GM12878 (cell line): Measurements from ENCODE around the gene TNFAIP2. TPM values are rescaled to one million over a fixed set of nuclear protein-coding genes. Genes with fewer than 3 reads are reported as not detected.

Source experiments
- ATAC-seq: fragments of 200-7000 bp; cut with Tn5 transposase; 3 replicates; pipeline ENCODE4 v1.9.1; 2020; ENCODE audit warnings: mild to moderate bottlenecking, moderate library complexity
- BruUV-seq: library from RNA; stranded (reverse); fragments of 400-500 nt; replicated peaks from 2 replicates; lab custom pipeline; 2021; lab: Mats Ljungman, UMichigan
- CTCF ChIA-PET: fragments of 300-600 bp; sonication (Branson Sonifier 250); formaldehyde crosslinking; extraction: SDS; loops from one replicate; lab custom pipeline; 2021; ENCODE audit warnings: inconsistent platforms; lab: Yijun Ruan, JAX
- POLR2A ChIA-PET: fragments of 350-600 bp; formaldehyde crosslinking; extraction: SDS; loops from one replicate; lab custom pipeline; 2021; ENCODE audit warnings: inconsistent platforms; lab: Charles Lee
- RAD21 ChIA-PET: fragments of 300-600 bp; sonication (Branson Sonifier 250); formaldehyde crosslinking; loops from one replicate; lab custom pipeline; 2023; ENCODE audit warnings: antibody characterized with exemption; ENCODE audit not compliant: unreplicated experiment; lab: Charles Lee
- SMC1A ChIA-PET: fragments of 300-600 bp; sonication (Branson Sonifier 250); formaldehyde crosslinking; loops from one replicate; lab custom pipeline; 2023; ENCODE audit not compliant: unreplicated experiment, uncharacterized antibody; lab: Charles Lee
- DNase-seq: peaks from one replicate; pipeline ENCODE4 v3.0.0-alpha.2; 2011; ENCODE audit warnings: low read depth, low spot score
- FAIRE-seq: peaks from 3 replicates; lab custom pipeline; 2011; peaks lifted over from hg19 to GRCh38; lab: Jason Lieb, UNC
- H2AFZ ChIP-seq: 2 replicates; pipeline ENCODE4 v1.6.0; 2011; ENCODE audit warnings: low read depth, low read length, control low read depth; ENCODE audit not compliant: control insufficient read depth
- H3K27ac ChIP-seq: 2 replicates; pipeline ENCODE4 v1.5.1; 2011; ENCODE audit warnings: control low read depth; ENCODE audit not compliant: control insufficient read depth, insufficient read depth
- H3K27me3 ChIP-seq, 2 experiments: replicated peaks in 1 of 2; 2 replicates each; pipeline versions ENCODE4 v1.6.0 to v1.6.1; 2011; ENCODE audit warnings: low read length in 1 of 2; ENCODE audit not compliant: control insufficient read depth in 2 of 2, insufficient read depth in 2 of 2
- H3K36me3 ChIP-seq, 2 experiments: 2 replicates each; pipeline ENCODE4 v1.5.1; 2011; ENCODE audit warnings: low read length in 1 of 2; ENCODE audit not compliant: control insufficient read depth in 2 of 2, insufficient read depth in 2 of 2
- H3K4me1 ChIP-seq: 2 replicates; pipeline ENCODE4 v1.6.1; 2011; ENCODE audit warnings: mild to moderate bottlenecking, low read length, moderate library complexity, mixed read lengths; ENCODE audit not compliant: control insufficient read depth, insufficient read depth
- H3K4me2 ChIP-seq: 2 replicates; pipeline ENCODE4 v1.6.0; 2011; ENCODE audit warnings: control low read depth; ENCODE audit not compliant: control insufficient read depth, insufficient read depth
- H3K4me3 ChIP-seq: fragments of 200-600 bp; sonication (generic); 2 replicates; pipeline ENCODE4 v1.5.1; 2016
- H3K79me2 ChIP-seq: 2 replicates; pipeline ENCODE4 v1.6.0; 2011; ENCODE audit warnings: low read length; ENCODE audit not compliant: control insufficient read depth, insufficient read depth
- H3K9ac ChIP-seq: 2 replicates; pipeline ENCODE4 v1.8.0; 2011; ENCODE audit warnings: low read length, control low read depth, mixed read lengths; ENCODE audit not compliant: control insufficient read depth, insufficient read depth
- H3K9me3 ChIP-seq: replicated peaks from 3 replicates; pipeline ENCODE4 v1.5.1; 2011; ENCODE audit warnings: mild to moderate bottlenecking, low read length; ENCODE audit not compliant: control insufficient read depth, insufficient read depth
- H4K20me1 ChIP-seq: 2 replicates; pipeline ENCODE4 v1.6.0; 2011; ENCODE audit not compliant: control insufficient read depth, insufficient read depth
- CUX1 ChIP-seq: IDR thresholded peaks from 2 replicates; pipeline ENCODE4 v1.6.1; 2012; ENCODE audit warnings: improper control_type of control experiment, low read depth, low read length; ENCODE audit not compliant: insufficient replicate concordance
- GATAD2B ChIP-seq: fragments of 450-650 bp; conservative IDR thresholded peaks from 2 replicates; pipeline ENCODE4 v1.6.1; 2017; ENCODE audit warnings: low read depth, mild to moderate bottlenecking, moderate library complexity
- KDM1A ChIP-seq: fragments of 200-600 bp; sonication (generic); IDR thresholded peaks from 2 replicates; pipeline ENCODE4 v1.6.1; 2016; ENCODE audit warnings: borderline replicate concordance
- PML ChIP-seq: IDR thresholded peaks from 2 replicates; pipeline ENCODE4 v1.6.1; 2012; ENCODE audit warnings: low read length, inconsistent platforms
- SP1 ChIP-seq: IDR thresholded peaks from one replicate; pipeline ENCODE4 v1.6.1; 2011; ENCODE audit warnings: low read depth, low read length
- SUPT20H ChIP-seq: IDR thresholded peaks from 2 replicates; pipeline ENCODE4 v1.6.1; 2011; ENCODE audit warnings: low read depth, mild to moderate bottlenecking, low read length, moderate library complexity, borderline replicate concordance; ENCODE audit not compliant: control insufficient read depth
- WGBS: methylation state at CpG from one replicate; pipeline ENCODE4 v1.1.6; 2016; ENCODE audit warnings: low lambda C conversion rate; ENCODE audit not compliant: insufficient replicate concordance, insufficient coverage; ENCODE audit errors: missing lambda C conversion rate; 5-methylcytosine and 5-hydroxymethylcytosine counted together
- in situ Hi-C: fragments of 300-500 bp; cut with MboI; formaldehyde crosslinking; loops from 9 replicates; pipeline ENCODE4 v1.14.3; 2018; ENCODE audit warnings: mixed read lengths
- intact Hi-C: fragments of 100-400 bp; cut with micrococcal nuclease; formaldehyde crosslinking; loops from one replicate; pipeline ENCODE4 v1.14.2; 2022; ENCODE audit not compliant: unreplicated experiment
- polyA plus RNA-seq, 11 experiments: library from polyadenylated mRNA; depleted of rRNA in 4 of 11; unstranded in 6 of 11; stranded (reverse) in 5 of 11; fragments of >200 nt; fragmentation: Nextera tagmentation in 4 of 11; fragmentation: Illumina TruSeq in 1 of 11; extraction: Ambion mirVana in 4 of 11; extraction: Trizol in 1 of 11; gene quantifications; 1 replicate in 1 of 11; 2 replicates in 10 of 11; pipeline versions ENCODE4 v1.2.1 to v1.2.3, GENCODE V29; 2011 to 2016; ENCODE audit warnings: inconsistent platforms in 2 of 11, missing spikeins in 2 of 11, low read depth in 1 of 11
- total RNA-seq, 4 experiments: library from RNA; depleted of rRNA in 3 of 4; stranded (reverse); fragments of >200 nt in 3 of 4; fragmentation: Illumina TruSeq in 1 of 4; extraction: Trizol in 1 of 4; gene quantifications; 2 replicates each; pipeline versions ENCODE4 v1.2.1 to v1.2.3, GENCODE V29; 2013 to 2021
- TF ChIP-seq, protein P1 (sequence below): fragments of 450-650 bp; formaldehyde crosslinking; IDR thresholded peaks from 2 replicates; pipeline ENCODE4 v1.4.0; 2022; ENCODE audit warnings: mild to moderate bottlenecking, moderate library complexity

Gene TNFAIP2
- total and polyA plus RNA-seq, 10 of the 15 experiments (the other 5 are each of a cell fraction or from before 2014, with no cell fraction given): 7.1 to 150 (median 74.5) TPM

DNA sequence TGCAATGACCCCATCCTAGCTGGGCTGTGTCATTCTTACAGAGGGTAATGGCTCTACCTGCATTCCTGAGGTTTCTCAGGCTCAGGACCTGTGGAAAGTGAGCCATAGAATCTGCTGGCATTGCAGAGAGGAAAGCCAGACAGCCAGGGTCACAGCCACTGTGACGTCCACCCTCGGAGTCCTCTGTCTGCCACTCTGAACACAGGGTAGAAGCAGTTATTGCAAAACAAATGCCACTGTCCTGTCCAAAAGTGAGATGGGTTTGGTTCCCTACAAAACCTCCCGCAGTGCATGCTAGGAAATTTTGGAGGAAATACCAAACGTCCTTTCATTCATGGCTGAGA lies 37.8 kb downstream of the TNFAIP2 start:
- Histone ChIP-seq H3K9me3 (no peaks in the 10 kb centered on the region; the same call in 2 of the 3 replicates), H4K20me1 (no peaks in the 10 kb centered on the region), H3K4me1 (no peaks in the 10 kb centered on the region), H3K9ac (no peak overlapping the region), H3K36me3 (no peaks in the 10 kb centered on the region), H3K4me2 (no peak overlapping the region), H3K27ac (no peak overlapping the region), H3K27me3 (peaks cover 0 to 3% of the 10 kb centered on the region in 2 experiments; a peak in 3 of 4 replicates), H3K79me2 (no peaks in the 10 kb centered on the region), H3K4me3 (no peak overlapping the region), H2AFZ (no peak overlapping the region)
- SMC1A ChIA-PET: no interaction called here
- no TSS peak for BruUV-seq
- RAD21 ChIA-PET: no interaction called here
- ATAC-seq (no peak), FAIRE-seq (no peak), DNase-seq (no peak)
- TF ChIP-seq PML: no peak
- TF ChIP-seq SUPT20H: no peak
- no peak for TF ChIP-seq SP1
- in situ Hi-C loops (no loop called here), intact Hi-C loops (no loop called here)
- CTCF ChIA-PET: interaction anchor here (1.3 kb wide), 1 partner anchor 56 kb away, joined by 5 read pairs; no protein-coding TSS in a partner anchor
- POLR2A ChIA-PET: interaction anchor here (0.8 kb wide), 1 partner anchor 20 kb away, joined by 4 read pairs; no protein-coding TSS in a partner anchor
- WGBS: 56% methylated on average over 4 of the region's 4 CpGs

DNA sequence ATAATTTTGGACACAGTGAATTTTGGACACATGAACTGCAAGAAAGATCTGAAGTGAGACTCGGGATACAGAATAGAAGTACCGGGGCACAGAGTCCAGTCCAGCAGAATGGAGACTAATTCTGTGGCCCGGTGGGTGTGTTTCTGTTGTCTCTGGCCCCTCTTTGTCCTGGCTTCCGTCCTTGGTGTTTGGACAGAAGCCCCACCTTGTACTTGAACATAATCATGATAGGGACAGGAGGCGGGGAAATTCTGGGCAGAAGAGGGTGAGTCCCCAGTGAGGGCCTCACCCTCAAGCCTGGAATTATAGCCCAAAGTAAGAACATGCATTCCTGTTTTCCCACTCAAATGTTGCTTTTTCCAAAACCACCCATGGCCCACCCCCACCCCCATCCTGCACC lies 39.9 kb downstream of the TNFAIP2 start:
- Histone ChIP-seq H3K36me3 (no peaks in the 10 kb centered on the region), H3K79me2 (no peaks in the 10 kb centered on the region), H3K4me2 (no peak overlapping the region), H2AFZ (no peak overlapping the region), H3K4me1 (no peaks in the 10 kb centered on the region), H3K9me3 (no peaks in the 10 kb centered on the region; the same call in 2 of the 3 replicates), H3K9ac (no peak overlapping the region), H3K27me3 (peaks cover 0 to 3% of the 10 kb centered on the region in 2 experiments; a peak in 2 of 4 replicates), H4K20me1 (no peaks in the 10 kb centered on the region), H3K27ac (no peak overlapping the region), H3K4me3 (no peak overlapping the region)
- ChIA-PET RAD21 (interaction anchor here (1.0 kb wide), 1 partner anchor 59 kb away, joined by 3 read pairs; no protein-coding TSS in a partner anchor), SMC1A (interaction anchor here (0.7 kb wide), 2 partner anchors 21 to 75 kb away, joined by 3 read pairs; no protein-coding TSS in a partner anchor), POLR2A (no interaction called here), CTCF (interaction anchor here (0.6 to 1.5 kb wide), 4 partner anchors 18 to 408 kb away, joined by 3 to 5 read pairs (median 4); no protein-coding TSS in a partner anchor)
- 14% methylated on average over 5 of the region's 5 CpGs for WGBS
- intact Hi-C loops: no loop called here
- FAIRE-seq (no peak), ATAC-seq (no peak), DNase-seq (no peak)
- in situ Hi-C loops: no loop called here
- BruUV-seq: no TSS peak
- no peak for TF ChIP-seq CUX1
- TF ChIP-seq GATAD2B: no peak
- TF ChIP-seq KDM1A: no peak
- TF ChIP-seq, protein P1, sequence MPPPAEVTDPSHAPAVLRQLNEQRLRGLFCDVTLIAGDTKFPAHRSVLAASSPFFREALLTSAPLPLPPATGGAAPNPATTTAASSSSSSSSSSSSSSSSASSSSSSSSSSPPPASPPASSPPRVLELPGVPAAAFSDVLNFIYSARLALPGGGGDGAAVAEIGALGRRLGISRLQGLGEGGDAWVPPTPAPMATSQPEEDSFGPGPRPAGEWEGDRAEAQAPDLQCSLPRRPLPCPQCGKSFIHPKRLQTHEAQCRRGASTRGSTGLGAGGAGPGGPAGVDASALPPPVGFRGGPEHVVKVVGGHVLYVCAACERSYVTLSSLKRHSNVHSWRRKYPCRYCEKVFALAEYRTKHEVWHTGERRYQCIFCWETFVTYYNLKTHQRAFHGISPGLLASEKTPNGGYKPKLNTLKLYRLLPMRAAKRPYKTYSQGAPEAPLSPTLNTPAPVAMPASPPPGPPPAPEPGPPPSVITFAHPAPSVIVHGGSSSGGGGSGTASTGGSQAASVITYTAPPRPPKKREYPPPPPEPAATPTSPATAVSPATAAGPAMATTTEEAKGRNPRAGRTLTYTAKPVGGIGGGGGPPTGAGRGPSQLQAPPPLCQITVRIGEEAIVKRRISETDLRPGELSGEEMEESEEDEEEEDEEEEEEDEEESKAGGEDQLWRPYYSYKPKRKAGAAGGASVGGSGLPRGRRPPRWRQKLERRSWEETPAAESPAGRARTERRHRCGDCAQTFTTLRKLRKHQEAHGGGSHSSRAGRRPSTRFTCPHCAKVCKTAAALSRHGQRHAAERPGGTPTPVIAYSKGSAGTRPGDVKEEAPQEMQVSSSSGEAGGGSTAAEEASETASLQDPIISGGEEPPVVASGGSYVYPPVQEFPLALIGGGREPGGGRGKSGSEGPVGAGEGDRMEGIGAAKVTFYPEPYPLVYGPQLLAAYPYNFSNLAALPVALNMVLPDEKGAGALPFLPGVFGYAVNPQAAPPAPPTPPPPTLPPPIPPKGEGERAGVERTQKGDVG (CRISPR knock-in tag): no peak
